Neural cell (in vitro differentiated cells): ENCODE results near the gene CMTR2. TPM values are rescaled to one million over a fixed set of nuclear protein-coding genes. Genes with fewer than 3 reads are reported as not detected.

Experiments used
- H2AFZ ChIP-seq: fragments of 200-600, 300-800 bp; sonication (generic), shearing (Covaris generic); 2 replicates; pipeline ENCODE4 v1.6.0; 2014; ENCODE audit warnings: low read depth, mild to moderate bottlenecking, antibody characterized with exemption, low read length, moderate library complexity
- H3F3A ChIP-seq: fragments of 200-600 bp; shearing (Covaris generic); 2 replicates; pipeline ENCODE4 v1.6.1; 2016; ENCODE audit warnings: mild to moderate bottlenecking, moderate library complexity, mixed read lengths, antibody characterized with exemption, low read length; ENCODE audit not compliant: insufficient read depth, poor library complexity, severe bottlenecking
- H3K27ac ChIP-seq: fragments of 200-600, 300-800 bp; sonication (generic), shearing (Covaris generic); 2 replicates; pipeline ENCODE4 v1.5.1; 2014; ENCODE audit warnings: mild to moderate bottlenecking, low read length, moderate library complexity
- H3K27me3 ChIP-seq: fragments of 300-800, 200-600 bp; sonication (generic), shearing (Covaris generic); 2 replicates; pipeline ENCODE4 v1.6.0; 2014; ENCODE audit warnings: mild to moderate bottlenecking, low read depth, low read length, moderate library complexity; ENCODE audit not compliant: insufficient read depth
- H3K36me3 ChIP-seq: fragments of 300-800, 200-600 bp; sonication (generic), shearing (Covaris generic); 2 replicates; pipeline ENCODE4 v1.5.1; 2014; ENCODE audit warnings: mild to moderate bottlenecking, antibody characterized with exemption, low read length, moderate library complexity; ENCODE audit not compliant: insufficient read depth
- H3K4me2 ChIP-seq: fragments of 300-800, 200-600 bp; sonication (generic), shearing (Covaris generic); 2 replicates; pipeline ENCODE4 v1.6.0; 2014; ENCODE audit warnings: mild to moderate bottlenecking, low read length
- H3K4me3 ChIP-seq: fragments of 300-800, 200-600 bp; sonication (generic), shearing (Covaris generic); 2 replicates; pipeline ENCODE4 v1.5.1; 2014; ENCODE audit warnings: mild to moderate bottlenecking, low read length, moderate library complexity
- H3K79me2 ChIP-seq: fragments of 200-600 bp; shearing (Covaris generic); replicated peaks from 2 replicates; pipeline ENCODE4 v1.6.0; 2014; ENCODE audit warnings: mild to moderate bottlenecking, low read length, moderate library complexity; ENCODE audit not compliant: insufficient read depth
- H3K9ac ChIP-seq: fragments of 300-800, 200-600 bp; sonication (generic), shearing (Covaris generic); 2 replicates; pipeline ENCODE4 v1.6.1; 2016; ENCODE audit warnings: mild to moderate bottlenecking, low read length, mixed read lengths
- H3K9me2 ChIP-seq: fragments of 200-600 bp; shearing (Covaris generic); 2 replicates; pipeline ENCODE4 v1.6.1; 2016; ENCODE audit warnings: mild to moderate bottlenecking, low read length, mixed read lengths; ENCODE audit not compliant: insufficient read depth
- H3K9me3 ChIP-seq: fragments of 200-600, 300-800 bp; sonication (generic), shearing (Covaris generic); 2 replicates; pipeline ENCODE4 v1.6.1; 2016; ENCODE audit warnings: mild to moderate bottlenecking, mixed run types, low read length, moderate library complexity, mixed read lengths
- H4K20me1 ChIP-seq: fragments of 200-600 bp; shearing (Covaris generic); 2 replicates; pipeline ENCODE4 v1.6.1; 2016; ENCODE audit warnings: mild to moderate bottlenecking, mixed run types; ENCODE audit not compliant: insufficient read depth
- CTCF ChIP-seq: fragments of 450-650 bp; IDR thresholded peaks from 2 replicates; pipeline ENCODE4 v1.5.1; 2014; ENCODE audit warnings: antibody characterized with exemption, mild to moderate bottlenecking, moderate library complexity; ENCODE audit not compliant: poor library complexity, severe bottlenecking
- EP300 ChIP-seq: fragments of 450-650 bp; conservative IDR thresholded peaks from 2 replicates; pipeline ENCODE4 v1.6.1; 2014; ENCODE audit warnings: antibody characterized with exemption, mild to moderate bottlenecking, moderate library complexity; ENCODE audit not compliant: poor library complexity, severe bottlenecking
- EZH2 ChIP-seq: fragments of 200-600, 300-800 bp; shearing (Covaris generic), sonication (generic); IDR thresholded peaks from 2 replicates; pipeline ENCODE4 v1.6.1; 2014; ENCODE audit warnings: antibody characterized with exemption, low read length, borderline replicate concordance, mild to moderate bottlenecking; ENCODE audit not compliant: insufficient read depth, poor library complexity, severe bottlenecking
- MXI1 ChIP-seq: fragments of 450-650 bp; conservative IDR thresholded peaks from 2 replicates; pipeline ENCODE4 v1.6.1; 2014; ENCODE audit warnings: antibody characterized with exemption, mild to moderate bottlenecking; ENCODE audit not compliant: poor library complexity, severe bottlenecking
- POLR2AphosphoS5 ChIP-seq: IDR thresholded peaks from 2 replicates; pipeline ENCODE4 v1.6.1; 2012
- RAD21 ChIP-seq: fragments of 450-650 bp; conservative IDR thresholded peaks from 2 replicates; pipeline ENCODE4 v1.6.1; 2014; ENCODE audit warnings: antibody characterized with exemption, mild to moderate bottlenecking, moderate library complexity
- REST ChIP-seq: IDR thresholded peaks from 2 replicates; pipeline ENCODE4 v1.6.1; 2012; ENCODE audit warnings: borderline replicate concordance
- SMC3 ChIP-seq: fragments of 450-650 bp; conservative IDR thresholded peaks from 2 replicates; pipeline ENCODE4 v1.6.1; 2014; ENCODE audit warnings: antibody characterized with exemption, mild to moderate bottlenecking, moderate library complexity; ENCODE audit not compliant: poor library complexity
- TAF1 ChIP-seq: IDR thresholded peaks from 2 replicates; pipeline ENCODE4 v1.6.1; 2012; ENCODE audit warnings: low read depth
- polyA minus RNA-seq: library from RNA; depleted of rRNA, polyadenylated mRNA; stranded (reverse); fragments of >200 nt; gene quantifications from 2 replicates; pipeline ENCODE4 v1.2.3, GENCODE V29; 2014
- polyA plus RNA-seq: library from polyadenylated mRNA; depleted of rRNA; stranded (reverse); fragments of >200 nt; gene quantifications from 2 replicates; pipeline ENCODE4 v1.2.3, GENCODE V29; 2014

The CMTR2 gene
- polyA plus RNA-seq, result 46.9 and 48.1 TPM in 2 replicates
- polyA minus RNA-seq, result 67.9 and 76.3 TPM in 2 replicates

GRCh38 chr16:71288890-71289731 lies at the start of gene CMTR2:
Gene CMTR2, minus strand, starts transcription at chr16:71289402. Its CDS starts 3,482 bp downstream, at chr16:71285920.
- Histone ChIP-seq H3K9ac (peak within 1 kb of the TSS; percentile 87), H3F3A (no peaks in the 10 kb centered on the region), H3K79me2 (peaks cover 17% of the 10 kb centered on the region), H3K36me3 (peaks cover 8% of the 10 kb centered on the region), H3K27ac (peak within 1 kb of the TSS; percentile 84), H3K4me2 (peak within 1 kb of the TSS; percentile 98), H3K27me3 (no peaks in the 10 kb centered on the region), H3K9me2 (no peaks in the 10 kb centered on the region), H2AFZ (peak within 1 kb of the TSS; percentile 90), H4K20me1 (no peaks in the 10 kb centered on the region), H3K4me3 (peak within 1 kb of the TSS; percentile 92), H3K9me3 (no peaks in the 10 kb centered on the region)
- TF ChIP-seq POLR2AphosphoS5 (peak; percentile 91), MXI1 (peak; percentile 88), RAD21 (peak; percentile 58), TAF1 (peak; percentile 82), EZH2 (no peak), REST (peak; percentile 55), EP300 (peak; percentile 54), SMC3 (peak; percentile 65), CTCF (peak; percentile 44)

- no peak overlapping the region for H3K4me3 ChIP-seq
- H4K20me1 ChIP-seq, result no peaks in the 10 kb centered on the region
- no peaks in the 10 kb centered on the region for H3K9me2 ChIP-seq
- no peak overlapping the region for H2AFZ ChIP-seq
- no peaks in the 10 kb centered on the region for H3K27me3 ChIP-seq
- no peaks in the 10 kb centered on the region for H3K79me2 ChIP-seq
- no peaks in the 10 kb centered on the region for H3K9me3 ChIP-seq
- TF ChIP-seq SMC3 (no peak), RAD21 (no peak), POLR2AphosphoS5 (no peak), EP300 (no peak), REST (no peak), EZH2 (no peak), CTCF (no peak), MXI1 (no peak)
- H3F3A ChIP-seq, result no peaks in the 10 kb centered on the region
- no peak overlapping the region for H3K4me2 ChIP-seq
- H3K36me3 ChIP-seq, result no peaks in the 10 kb centered on the region
- no peak overlapping the region for H3K27ac ChIP-seq
- H3K9ac ChIP-seq, result no peak overlapping the region
Measured at GRCh38 chr16:71338632-71339031, 49.4 kb upstream of the CMTR2 start.
